ENCODE data around the gene GNB1L.
"Not testable (repeated sequence)": the region's sequence is repeated elsewhere in the genome, so short reads cannot be mapped to it uniquely, and the experiment has no call there.

GNB1L gene

GRCh38 chr22:19888131-19888746 is 33.6 kb upstream of the GNB1L start:
- no peak for DNase-seq

GRCh38 chr22:19887256-19887985 is 32.7 kb upstream of the GNB1L start:
- DNase-seq = no peak

DNA sequence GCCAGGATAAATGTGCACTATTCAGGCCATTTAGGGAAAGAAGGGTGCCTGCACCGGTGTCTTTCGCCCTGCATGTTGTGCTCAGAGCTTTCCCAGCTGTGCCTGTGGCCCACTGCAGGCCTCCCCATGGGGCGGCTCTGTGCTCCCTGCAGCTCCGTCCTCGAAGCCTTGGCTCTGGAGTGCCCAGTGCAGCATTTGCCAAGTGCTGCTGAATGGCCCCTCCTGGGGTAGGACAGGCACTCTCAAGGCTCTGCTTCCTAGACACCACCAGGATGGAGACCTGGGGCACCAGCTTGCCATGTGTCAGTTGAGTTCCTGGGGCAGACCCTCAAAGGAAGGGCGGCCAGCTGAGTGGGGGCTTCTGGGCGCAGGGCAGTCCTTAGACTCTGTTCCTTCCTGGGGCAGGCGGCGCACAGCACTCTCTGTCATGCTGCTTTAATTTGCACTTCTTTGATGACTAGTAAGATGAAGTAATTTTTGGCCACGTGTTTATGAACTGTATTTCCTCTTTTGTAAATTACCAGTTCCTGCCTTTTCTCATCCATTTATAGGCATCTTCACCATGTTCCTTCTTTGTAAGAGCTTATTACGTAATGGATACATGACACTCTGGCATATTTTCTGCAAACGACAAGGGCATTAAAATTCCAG is 32.1 kb upstream of the GNB1L start:
- DNase-seq = no peak

DNA sequence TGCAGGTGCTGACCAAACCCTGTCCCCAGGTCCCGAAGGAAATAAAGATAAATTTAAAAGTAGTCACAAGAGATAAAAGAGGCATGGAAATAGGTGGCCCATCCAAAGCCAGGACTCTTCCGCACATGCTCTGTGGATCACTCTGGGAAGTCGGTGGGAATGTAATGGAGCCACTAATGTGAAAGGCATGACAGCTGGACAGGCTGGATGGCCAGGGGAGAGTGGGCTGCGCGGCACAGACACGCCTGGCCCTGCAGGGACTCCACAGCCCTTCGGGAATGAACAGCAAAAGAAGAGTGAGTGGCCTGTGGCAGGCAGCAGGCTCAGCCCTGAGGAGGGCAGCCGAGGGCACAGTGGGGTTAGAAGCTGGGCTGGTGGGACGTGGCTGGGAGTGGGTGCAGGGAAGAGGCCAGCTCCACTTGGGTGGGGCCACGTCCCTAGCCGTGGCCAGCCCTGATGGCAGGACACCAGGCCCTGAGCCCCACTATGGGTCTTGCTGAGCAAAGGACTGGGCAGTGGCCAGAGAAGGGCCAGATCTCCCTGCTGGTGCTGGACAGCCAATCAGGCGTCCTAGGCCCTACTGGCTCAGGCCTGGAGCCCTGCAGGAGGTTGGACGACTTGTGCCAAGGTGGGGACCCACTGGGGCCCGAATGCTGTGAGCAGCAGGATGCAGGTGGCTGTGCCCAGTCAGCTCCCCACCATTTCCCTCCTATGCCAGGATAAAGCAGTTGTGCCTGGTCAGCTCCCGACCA is 31.3 kb upstream of the GNB1L start:
- no peak for DNase-seq

GRCh38 chr22:19884954-19885751 is 30.5 kb upstream of the GNB1L start:
- no peak for DNase-seq

- DNase-seq = no peak
Observed at GRCh38 chr22:19884161-19884953, 29.7 kb upstream of the GNB1L start.

- not testable (repeated sequence) for DNase-seq
Observed at GRCh38 chr22:19883446-19883845, 28.8 kb upstream of the GNB1L start.

- no peak for DNase-seq
Observed at GRCh38 chr22:19882446-19883381, 28.0 kb upstream of the GNB1L start.

DNA sequence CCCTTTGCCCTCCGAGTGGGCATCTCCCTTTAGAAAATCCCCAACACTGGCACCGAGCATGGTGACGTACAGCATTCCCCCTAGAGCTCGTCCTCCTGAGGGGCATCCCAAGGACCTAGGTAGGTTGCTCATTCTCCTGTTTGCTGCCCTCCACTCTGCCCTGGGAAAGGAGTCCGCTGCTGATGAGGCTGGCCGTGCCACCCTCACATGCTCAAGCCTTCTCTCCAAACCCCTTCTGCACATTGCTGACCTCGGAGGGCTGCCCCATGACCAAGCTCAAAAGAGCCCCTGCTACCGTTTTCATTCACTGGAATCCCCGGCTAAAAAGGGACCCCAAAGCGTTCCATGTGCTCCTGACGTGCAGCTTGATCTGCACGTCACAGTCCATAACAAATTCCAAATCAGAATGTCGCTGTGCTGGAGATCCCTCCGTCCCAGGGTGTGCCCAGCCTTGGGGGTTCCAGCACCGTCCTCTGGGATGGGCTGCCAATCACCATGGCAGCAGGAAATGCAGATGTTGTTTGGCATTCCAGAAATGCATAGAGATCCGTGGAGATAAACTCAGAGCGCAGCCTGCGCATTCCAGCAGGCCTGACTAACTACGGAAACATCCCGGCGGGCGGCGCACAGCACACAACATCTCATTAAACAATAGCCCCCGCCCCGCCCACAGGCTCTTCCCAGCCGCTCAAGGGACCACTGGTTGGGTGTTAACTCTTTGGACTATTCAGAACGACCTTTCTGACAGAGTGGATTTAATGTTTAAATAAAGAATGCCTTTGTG is 26.3 kb upstream of the GNB1L start:
- peak; percentile 86 for DNase-seq

GRCh38 chr22:19879992-19880785 is 25.5 kb upstream of the GNB1L start:
- no peak for DNase-seq

GRCh38 chr22:19879643-19879991 is 24.9 kb upstream of the GNB1L start:
- DNase-seq = no peak

DNA sequence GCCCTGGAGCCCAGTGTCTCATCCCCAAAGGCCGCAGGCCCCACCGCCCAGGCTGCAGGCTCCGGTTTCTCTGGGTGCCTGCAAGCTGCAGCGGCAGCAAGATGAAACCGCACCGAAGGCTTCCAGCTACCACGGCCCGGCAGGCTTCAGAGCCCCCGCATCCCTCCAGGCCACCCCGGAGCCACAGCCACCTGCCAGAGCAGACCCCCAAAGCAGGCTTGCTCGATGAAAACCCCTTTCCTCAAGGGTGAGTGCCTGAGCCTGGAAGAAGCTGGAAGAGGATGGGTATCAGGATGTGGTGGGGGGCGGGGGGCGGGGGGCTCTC is 24.5 kb upstream of the GNB1L start:
- no peak for DNase-seq

- no peak for DNase-seq
Observed at GRCh38 chr22:19878461-19879245, 24.0 kb upstream of the GNB1L start.

GRCh38 chr22:19877626-19878339 is 23.1 kb upstream of the GNB1L start:
- DNase-seq = no peak

DNA sequence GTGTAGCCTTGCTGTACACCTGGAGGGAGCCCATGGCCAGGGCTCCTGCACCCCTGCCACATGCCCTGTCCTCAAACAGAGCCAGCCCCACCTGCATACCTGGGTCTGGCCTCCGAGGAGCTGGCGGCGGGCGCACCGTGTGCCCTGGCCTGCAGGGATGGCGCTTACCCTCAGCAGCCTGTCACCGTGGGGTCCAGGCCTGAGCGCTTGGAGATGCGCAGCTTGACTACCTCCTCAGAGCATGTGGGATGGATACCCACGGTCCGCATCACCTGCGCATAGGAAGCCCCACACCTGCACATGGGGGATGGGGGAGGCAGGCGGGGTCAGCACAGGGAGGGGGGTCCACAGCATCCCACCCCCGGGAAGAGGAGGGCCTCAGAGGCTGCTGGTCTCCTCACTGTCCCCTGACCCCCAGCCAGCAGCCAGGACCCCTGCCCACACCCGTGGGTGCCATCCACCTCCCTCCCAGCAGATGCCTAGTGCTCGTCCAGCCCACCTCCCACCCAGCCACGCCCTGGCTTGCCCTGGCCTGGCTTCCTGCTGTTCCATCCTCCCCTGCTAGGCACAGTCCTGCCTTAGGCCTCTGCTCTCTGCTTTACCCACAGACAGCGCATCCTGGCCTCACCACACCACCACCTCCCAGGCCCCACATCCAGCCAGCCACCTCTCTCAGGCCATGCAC is 22.4 kb upstream of the GNB1L start:
- no peak for DNase-seq

DNA sequence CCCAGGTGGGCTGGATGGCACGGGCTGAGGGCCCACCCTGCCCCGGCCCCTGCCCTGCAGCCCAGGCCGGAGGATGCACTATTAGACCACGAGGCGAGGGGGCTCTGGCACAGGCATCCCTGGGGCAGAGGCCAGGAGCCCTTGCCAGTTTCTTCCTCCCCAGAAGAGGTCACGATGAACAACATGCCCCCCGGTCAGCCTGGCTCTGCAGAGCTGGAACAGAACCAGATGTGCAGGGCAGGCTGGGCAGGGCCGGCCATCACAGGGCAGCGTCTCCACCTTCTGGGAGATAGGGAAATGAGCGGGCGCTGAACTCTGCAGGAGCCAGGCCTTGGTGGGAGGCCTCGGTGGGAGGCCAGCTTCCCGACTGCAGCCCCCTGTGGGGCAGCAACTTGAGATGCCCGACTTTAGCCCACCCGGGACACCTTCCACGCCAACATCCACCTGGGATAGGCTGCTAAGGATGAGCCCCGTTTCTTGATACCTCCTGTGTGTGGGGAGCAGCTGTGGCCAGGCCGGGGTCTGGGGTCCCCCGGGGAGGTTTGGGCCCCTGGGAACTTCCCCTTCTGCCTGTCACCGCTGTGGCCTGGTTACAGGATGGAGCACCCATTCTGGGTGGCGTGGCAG is 21.8 kb upstream of the GNB1L start:
- DNase-seq = no peak
